HCT116 (cell line): ENCODE results near the gene NRXN2. TPM values are rescaled to one million over a fixed set of nuclear protein-coding genes. Genes with fewer than 3 reads are reported as not detected.

Source experiments
- ATAC-seq: fragments of 200-7000 bp; cut with Tn5 transposase; 2 replicates; pipeline ENCODE4 v1.9.1; 2020; ENCODE audit warnings: mild to moderate bottlenecking, moderate library complexity
- BruUV-seq: library from RNA; stranded (reverse); fragments of 400-500 nt; replicated peaks from 2 replicates; lab custom pipeline; 2021; lab: Mats Ljungman, UMichigan
- CTCF ChIA-PET: fragments of 300-600 bp; sonication (Branson Sonifier 250); formaldehyde crosslinking; loops from one replicate; lab custom pipeline; 2021; ENCODE audit warnings: antibody characterized with exemption; lab: Charles Lee
- POLR2A ChIA-PET: fragments of 300-600, 350-600 bp; sonication (Branson Sonifier 250); formaldehyde crosslinking; loops from one replicate; lab custom pipeline; 2021; ENCODE audit warnings: antibody characterized with exemption; lab: Charles Lee
- RAD21 ChIA-PET, 2 experiments: fragments of 300-600 bp; sonication (Branson Sonifier 250); formaldehyde crosslinking; loops; one replicate each; lab custom pipeline; 2023; ENCODE audit warnings: low total read pairs in 2 of 2; ENCODE audit not compliant: uncharacterized antibody in 2 of 2, unreplicated experiment in 2 of 2, low non-redundant PET in 1 of 2; lab: Charles Lee
- DNase-seq: peaks from one replicate; pipeline ENCODE4 v3.0.0-alpha.2; 2010; ENCODE audit warnings: low read depth, low spot score
- H2AFZ ChIP-seq: fragments of 200-600 bp; shearing (Covaris generic), sonication (generic); 2 replicates; pipeline ENCODE4 v1.6.1; 2017; ENCODE audit warnings: low read depth, mixed run types, mixed read lengths, antibody characterized with exemption, low read length; ENCODE audit not compliant: poor library complexity, severe bottlenecking
- H3K27ac ChIP-seq: 2 replicates; pipeline ENCODE4 v1.5.1; 2012; ENCODE audit warnings: low read depth, low read length
- H3K27me3 ChIP-seq: fragments of 200-600 bp; sonication (generic); 2 replicates; pipeline ENCODE4 v1.6.1; 2016; ENCODE audit warnings: mixed run types, low read length, mixed read lengths; ENCODE audit not compliant: insufficient read depth
- H3K36me3 ChIP-seq, 2 experiments: fragments of 200-500 bp in 1 of 2; fragments of 200-600 bp in 1 of 2; sonication (Bioruptor generic) in 1 of 2; sonication (generic) in 1 of 2; 2 replicates each; pipeline versions ENCODE4 v1.5.1 to v1.6.1; 2014 to 2016; ENCODE audit warnings: low read length in 2 of 2, inconsistent platforms in 1 of 2, mixed read lengths in 1 of 2, mixed run types in 1 of 2; ENCODE audit not compliant: insufficient read depth in 2 of 2, control insufficient read depth in 1 of 2
- H3K4me1 ChIP-seq, 2 experiments: fragments of 200-600 bp in 1 of 2; sonication (generic) in 1 of 2; 2 replicates each; pipeline versions ENCODE4 v1.5.1 to v1.6.1; 2012 to 2017; ENCODE audit warnings: low read length in 2 of 2, inconsistent platforms in 1 of 2, mild to moderate bottlenecking in 1 of 2, mixed read lengths in 1 of 2, mixed run types in 1 of 2, moderate library complexity in 1 of 2; ENCODE audit not compliant: insufficient read depth in 2 of 2, control insufficient read depth in 1 of 2
- H3K4me2 ChIP-seq: fragments of 200-600 bp; sonication (generic); 2 replicates; pipeline ENCODE4 v1.6.1; 2017; ENCODE audit warnings: mixed run types, low read length, mixed read lengths
- H3K4me3 ChIP-seq, 2 experiments: fragments of 200-600 bp in 1 of 2; sonication (generic) in 1 of 2; replicated peaks in 1 of 2; 2 replicates each; pipeline ENCODE4 v1.5.1; 2011 to 2016; ENCODE audit warnings: low read length in 2 of 2, control low read depth in 1 of 2, low read depth in 1 of 2, mild to moderate bottlenecking in 1 of 2, mixed read lengths in 1 of 2, mixed run types in 1 of 2
- H3K79me2 ChIP-seq: fragments of 200-600 bp; sonication (generic); 2 replicates; pipeline ENCODE4 v1.6.1; 2017; ENCODE audit warnings: mild to moderate bottlenecking, mixed run types, low read length, moderate library complexity, mixed read lengths; ENCODE audit not compliant: insufficient read depth
- H3K9ac ChIP-seq: fragments of 200-600 bp; sonication (generic); 2 replicates; pipeline ENCODE4 v1.6.1; 2016; ENCODE audit warnings: low read length, mixed read lengths
- H3K9me2 ChIP-seq: fragments of 200-600 bp; sonication (generic), shearing (Covaris generic); 2 replicates; pipeline ENCODE4 v1.6.1; 2017; ENCODE audit warnings: mixed run types, mild to moderate bottlenecking, moderate library complexity; ENCODE audit not compliant: insufficient read depth
- H3K9me3 ChIP-seq, 2 experiments: fragments of 200-500 bp in 1 of 2; fragments of 200-600 bp in 1 of 2; sonication (Bioruptor generic) in 1 of 2; sonication (generic) in 1 of 2; 2 replicates each; pipeline ENCODE4 v1.6.1; 2014 to 2017; ENCODE audit warnings: low read length in 2 of 2, mixed read lengths in 2 of 2, inconsistent platforms in 1 of 2, low read depth in 1 of 2, mild to moderate bottlenecking in 1 of 2, mixed run types in 1 of 2, moderate library complexity in 1 of 2; ENCODE audit not compliant: control insufficient read depth in 1 of 2, insufficient read depth in 1 of 2
- H4K20me1 ChIP-seq: fragments of 200-600 bp; sonication (generic), shearing (Covaris generic); 2 replicates; pipeline ENCODE4 v1.6.1; 2017; ENCODE audit warnings: mixed run types, mild to moderate bottlenecking, moderate library complexity; ENCODE audit not compliant: insufficient read depth
- CBX3 ChIP-seq: IDR thresholded peaks from 2 replicates; pipeline ENCODE4 v1.6.1; 2012; ENCODE audit warnings: low read depth
- CEBPB ChIP-seq: IDR thresholded peaks from 2 replicates; pipeline ENCODE4 v1.6.1; 2012; ENCODE audit warnings: low read depth
- EGR1 ChIP-seq: IDR thresholded peaks from 2 replicates; pipeline ENCODE4 v1.6.1; 2012; ENCODE audit warnings: low read depth
- ELF1 ChIP-seq: IDR thresholded peaks from 2 replicates; pipeline ENCODE4 v1.6.1; 2012; ENCODE audit warnings: low read depth, borderline replicate concordance
- EZH2 ChIP-seq: fragments of 200-600 bp; sonication (generic); IDR thresholded peaks from 2 replicates; pipeline ENCODE4 v1.6.1; 2017; ENCODE audit warnings: antibody characterized with exemption, mixed run types
- FOSL1 ChIP-seq: IDR thresholded peaks from 2 replicates; pipeline ENCODE4 v1.6.1; 2012; ENCODE audit warnings: low read depth
- JUND ChIP-seq: IDR thresholded peaks from 2 replicates; pipeline ENCODE4 v1.6.1; 2012
- POLR2A ChIP-seq: IDR thresholded peaks from 2 replicates; pipeline ENCODE4 v1.7.0; 2011; ENCODE audit warnings: borderline replicate concordance; ENCODE audit not compliant: insufficient read depth, insufficient read length; ENCODE audit errors: extremely low read depth
- RAD21 ChIP-seq: IDR thresholded peaks from 2 replicates; pipeline ENCODE4 v1.6.1; 2012; ENCODE audit warnings: low read depth, mild to moderate bottlenecking
- SIN3A ChIP-seq: IDR thresholded peaks from 2 replicates; pipeline ENCODE4 v1.6.1; 2012; ENCODE audit warnings: low read depth
- SP1 ChIP-seq: IDR thresholded peaks from 2 replicates; pipeline ENCODE4 v1.6.1; 2012; ENCODE audit warnings: low read depth
- SRF ChIP-seq: IDR thresholded peaks from 2 replicates; pipeline ENCODE4 v1.6.1; 2012; ENCODE audit warnings: low read depth
- TCF7L2 ChIP-seq: IDR thresholded peaks from 2 replicates; pipeline ENCODE4 v1.7.0; 2011; ENCODE audit warnings: borderline replicate concordance, inconsistent platforms; ENCODE audit not compliant: insufficient read depth, insufficient read length; ENCODE audit errors: extremely low read depth
- YY1 ChIP-seq: IDR thresholded peaks from 2 replicates; pipeline ENCODE4 v1.6.1; 2011; ENCODE audit warnings: low read length, low read depth, moderate library complexity, mild to moderate bottlenecking; ENCODE audit not compliant: insufficient replicate concordance; ENCODE audit errors: extremely low read depth
- ZFX ChIP-seq: fragments of 450-650 bp; IDR thresholded peaks from 2 replicates; pipeline ENCODE4 v1.6.1; 2017
- ZNF274 ChIP-seq: fragments of 200-500 bp; sonication (Bioruptor generic); IDR thresholded peaks from 2 replicates; pipeline ENCODE4 v1.6.1; 2014; ENCODE audit warnings: mild to moderate bottlenecking, low read depth, low read length, inconsistent platforms
- intact Hi-C: fragments of 100-400 bp; cut with micrococcal nuclease; formaldehyde crosslinking; loops from 2 replicates; pipeline ENCODE4 v1.10.0; 2022
- total RNA-seq: library from RNA; stranded (reverse); gene quantifications from one replicate; pipeline ENCODE4 v1.2.1, GENCODE V29; 2021; ENCODE audit not compliant: unreplicated experiment
- TF ChIP-seq, protein P1 (sequence below): IDR thresholded peaks from 2 replicates; pipeline ENCODE4 v1.6.1; 2011; ENCODE audit warnings: mild to moderate bottlenecking, low read length, moderate library complexity; ENCODE audit not compliant: insufficient replicate concordance; ENCODE audit errors: extremely low read depth
- TF ChIP-seq, protein P2 (sequence below): IDR thresholded peaks from 2 replicates; pipeline ENCODE4 v1.6.1; 2012
- TF ChIP-seq, protein P3 (sequence below): IDR thresholded peaks from 2 replicates; pipeline ENCODE4 v1.6.1; 2012
- TF ChIP-seq, protein P4 (sequence below), 3 experiments: fragments of 200-600 bp in 1 of 3; sonication (generic) in 1 of 3; IDR thresholded peaks in 2 of 3; conservative IDR thresholded peaks in 1 of 3; 2 replicates each; pipeline ENCODE4 v1.5.1; 2012 to 2017; ENCODE audit warnings: low read depth in 2 of 3, low read length in 2 of 3, antibody characterized with exemption in 1 of 3, borderline replicate concordance in 1 of 3, control low read depth in 1 of 3, mild to moderate bottlenecking in 1 of 3, mixed read lengths in 1 of 3, mixed run types in 1 of 3, moderate library complexity in 1 of 3; ENCODE audit not compliant: insufficient read depth in 1 of 3

Gene NRXN2
- total RNA-seq, 1 experiment from 2014 or later = 1.5 TPM

DNA sequence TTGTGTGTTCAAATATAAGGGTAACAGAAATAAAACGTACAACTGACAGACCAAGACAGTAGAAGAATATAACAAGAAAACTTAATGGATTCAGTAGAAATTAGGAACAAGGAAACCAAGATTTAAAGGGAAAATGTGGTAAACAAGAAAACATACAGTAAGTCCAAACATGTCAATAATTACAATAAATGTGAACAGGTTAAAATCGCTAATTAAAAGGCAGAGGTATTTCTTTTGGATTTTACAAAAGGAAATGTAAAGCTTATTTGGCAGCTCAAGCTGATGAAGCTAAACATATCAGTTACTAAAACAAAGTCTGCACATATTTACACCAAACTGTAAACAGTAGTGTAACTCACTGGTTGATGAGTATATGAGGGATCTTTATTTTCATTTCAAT lies 134.3 kb downstream of the NRXN2 start:
- Histone ChIP-seq H3K79me2 (no peaks in the 10 kb centered on the region), H3K9me2 (no peaks in the 10 kb centered on the region), H3K36me3 (no peaks in the 10 kb centered on the region), H4K20me1 (no peaks in the 10 kb centered on the region), H3K27ac (no peak overlapping the region), H3K4me2 (no peak overlapping the region), H3K9ac (no peak overlapping the region), H3K9me3 (no peaks in the 10 kb centered on the region), H2AFZ (no peak overlapping the region), H3K4me3 (no peak overlapping the region), H3K4me1 (no peaks in the 10 kb centered on the region), H3K27me3 (no peaks in the 10 kb centered on the region)
- TF ChIP-seq RAD21 (no peak), FOSL1 (no peak), YY1 (no peak), JUND (no peak), SIN3A (no peak), ZNF274 (no peak), ZFX (no peak), POLR2A (no peak), SP1 (no peak), CEBPB (no peak), ELF1 (no peak), EZH2 (no peak), EGR1 (no peak), TCF7L2 (no peak), CBX3 (no peak), SRF (no peak)
- TF ChIP-seq, protein P1, sequence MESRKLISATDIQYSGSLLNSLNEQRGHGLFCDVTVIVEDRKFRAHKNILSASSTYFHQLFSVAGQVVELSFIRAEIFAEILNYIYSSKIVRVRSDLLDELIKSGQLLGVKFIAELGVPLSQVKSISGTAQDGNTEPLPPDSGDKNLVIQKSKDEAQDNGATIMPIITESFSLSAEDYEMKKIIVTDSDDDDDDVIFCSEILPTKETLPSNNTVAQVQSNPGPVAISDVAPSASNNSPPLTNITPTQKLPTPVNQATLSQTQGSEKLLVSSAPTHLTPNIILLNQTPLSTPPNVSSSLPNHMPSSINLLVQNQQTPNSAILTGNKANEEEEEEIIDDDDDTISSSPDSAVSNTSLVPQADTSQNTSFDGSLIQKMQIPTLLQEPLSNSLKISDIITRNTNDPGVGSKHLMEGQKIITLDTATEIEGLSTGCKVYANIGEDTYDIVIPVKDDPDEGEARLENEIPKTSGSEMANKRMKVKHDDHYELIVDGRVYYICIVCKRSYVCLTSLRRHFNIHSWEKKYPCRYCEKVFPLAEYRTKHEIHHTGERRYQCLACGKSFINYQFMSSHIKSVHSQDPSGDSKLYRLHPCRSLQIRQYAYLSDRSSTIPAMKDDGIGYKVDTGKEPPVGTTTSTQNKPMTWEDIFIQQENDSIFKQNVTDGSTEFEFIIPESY = no peak
- TF ChIP-seq, protein P2, sequence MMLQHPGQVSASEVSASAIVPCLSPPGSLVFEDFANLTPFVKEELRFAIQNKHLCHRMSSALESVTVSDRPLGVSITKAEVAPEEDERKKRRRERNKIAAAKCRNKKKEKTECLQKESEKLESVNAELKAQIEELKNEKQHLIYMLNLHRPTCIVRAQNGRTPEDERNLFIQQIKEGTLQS = no peak
- TF ChIP-seq, protein P3, sequence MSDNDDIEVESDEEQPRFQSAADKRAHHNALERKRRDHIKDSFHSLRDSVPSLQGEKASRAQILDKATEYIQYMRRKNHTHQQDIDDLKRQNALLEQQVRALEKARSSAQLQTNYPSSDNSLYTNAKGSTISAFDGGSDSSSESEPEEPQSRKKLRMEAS = no peak
- TF ChIP-seq, protein P4, sequence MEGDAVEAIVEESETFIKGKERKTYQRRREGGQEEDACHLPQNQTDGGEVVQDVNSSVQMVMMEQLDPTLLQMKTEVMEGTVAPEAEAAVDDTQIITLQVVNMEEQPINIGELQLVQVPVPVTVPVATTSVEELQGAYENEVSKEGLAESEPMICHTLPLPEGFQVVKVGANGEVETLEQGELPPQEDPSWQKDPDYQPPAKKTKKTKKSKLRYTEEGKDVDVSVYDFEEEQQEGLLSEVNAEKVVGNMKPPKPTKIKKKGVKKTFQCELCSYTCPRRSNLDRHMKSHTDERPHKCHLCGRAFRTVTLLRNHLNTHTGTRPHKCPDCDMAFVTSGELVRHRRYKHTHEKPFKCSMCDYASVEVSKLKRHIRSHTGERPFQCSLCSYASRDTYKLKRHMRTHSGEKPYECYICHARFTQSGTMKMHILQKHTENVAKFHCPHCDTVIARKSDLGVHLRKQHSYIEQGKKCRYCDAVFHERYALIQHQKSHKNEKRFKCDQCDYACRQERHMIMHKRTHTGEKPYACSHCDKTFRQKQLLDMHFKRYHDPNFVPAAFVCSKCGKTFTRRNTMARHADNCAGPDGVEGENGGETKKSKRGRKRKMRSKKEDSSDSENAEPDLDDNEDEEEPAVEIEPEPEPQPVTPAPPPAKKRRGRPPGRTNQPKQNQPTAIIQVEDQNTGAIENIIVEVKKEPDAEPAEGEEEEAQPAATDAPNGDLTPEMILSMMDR (IDR thresholded peaks at IDR 0.05 in 2 of 3, conservative IDR thresholded peaks at IDR 0.05 in 1 of 3; ENCODE audit: borderline replicate concordance in 1 of 3, insufficient read depth in 1 of 3, low read depth in 2 of 3, low read length in 2 of 3) = no peak
- BruUV-seq = no TSS peak
- RAD21 ChIA-PET = no interaction called here
- POLR2A ChIA-PET = no interaction called here
- ATAC-seq (no peak), DNase-seq (no peak)
- CTCF ChIA-PET = no interaction called here
- intact Hi-C loops = no loop called here
